AG04450 (cell line): ENCODE results near the gene MMP24OS. TPM values are rescaled to one million over a fixed set of nuclear protein-coding genes. Genes with fewer than 3 reads are reported as not detected.
"Not testable (repeated sequence)": the region's sequence is repeated elsewhere in the genome, so short reads cannot be mapped to it uniquely, and the experiment has no call there.

Experiments
- CTCF ChIA-PET: fragments of 300-600, 350-600 bp; formaldehyde crosslinking; extraction: SDS; loops from one replicate; lab custom pipeline; 2022; ENCODE audit warnings: antibody characterized with exemption, inconsistent platforms; lab: Charles Lee
- POLR2A ChIA-PET: fragments of 350-600 bp; formaldehyde crosslinking; extraction: SDS; loops from one replicate; lab custom pipeline; 2021; ENCODE audit warnings: antibody characterized with exemption, inconsistent platforms; lab: Yijun Ruan, JAX
- DNase-seq: peaks from one replicate; pipeline ENCODE4 v3.0.0-alpha.2; 2011; ENCODE audit warnings: low read depth, low spot score
- H3K27ac ChIP-seq: one replicate; pipeline ENCODE4 v1.5.1; 2012; ENCODE audit warnings: low read depth, low read length, control low read depth
- H3K27me3 ChIP-seq: one replicate; pipeline ENCODE4 v1.6.0; 2012; ENCODE audit warnings: low read length; ENCODE audit not compliant: control insufficient read depth, insufficient read depth
- H3K4me3 ChIP-seq: 2 replicates; pipeline ENCODE4 v1.5.1; 2011; ENCODE audit warnings: mild to moderate bottlenecking, low read depth, low read length, control low read depth
- H3K9me3 ChIP-seq: 2 replicates; pipeline ENCODE4 v1.5.1; 2012; ENCODE audit warnings: low read length; ENCODE audit not compliant: control insufficient read depth, insufficient read depth
- CTCF ChIP-seq: IDR thresholded peaks from 2 replicates; pipeline ENCODE4 v1.5.1; 2011; ENCODE audit warnings: low read depth, low read length, control low read depth, inconsistent platforms
- polyA plus RNA-seq: library from polyadenylated mRNA; depleted of rRNA; stranded (reverse); fragments of >200 nt; gene quantifications from 2 replicates; pipeline ENCODE4 v1.2.3, GENCODE V29; 2011

The MMP24OS gene
- polyA plus RNA-seq, 1 experiment: 35.3 TPM

- POLR2A ChIA-PET: interaction anchor here (0.9 to 2.3 kb wide), 2 partner anchors 13 to 120 kb away, joined by 3 to 8 read pairs; no protein-coding TSS in a partner anchor
- H3K27ac ChIP-seq: peak overlapping the region; percentile 93
- no peak for DNase-seq
- no peaks in the 10 kb centered on the region for H3K9me3 ChIP-seq
- H3K27me3 ChIP-seq: no peaks in the 10 kb centered on the region
- no peak for TF ChIP-seq CTCF
- CTCF ChIA-PET: interaction anchor here (0.6 to 3.5 kb wide), 2 partner anchors 13 to 25 kb away, joined by 3 to 17 read pairs; no protein-coding TSS in a partner anchor
- H3K4me3 ChIP-seq: no peak overlapping the region
These were observed 40.7 kb upstream of the MMP24OS start for GRCh38 chr20:35318502-35319157.

GRCh38 chr20:35317416-35318210, 39.7 kb upstream of the MMP24OS start:
- Histone ChIP-seq H3K4me3 (no peak overlapping the region), H3K9me3 (no peaks in the 10 kb centered on the region), H3K27ac (peak overlapping the region; percentile 93), H3K27me3 (no peaks in the 10 kb centered on the region)
- POLR2A ChIA-PET: interaction anchor here (0.9 to 2.3 kb wide), 2 partner anchors 12 to 121 kb away, joined by 3 to 8 read pairs; no protein-coding TSS in a partner anchor
- CTCF ChIA-PET: interaction anchor here (0.6 to 3.5 kb wide), 2 partner anchors 12 to 129 kb away, joined by 6 to 17 read pairs; no protein-coding TSS in a partner anchor
- no peak for DNase-seq
- TF ChIP-seq CTCF: no peak

GRCh38 chr20:35316086-35316485, 38.2 kb upstream of the MMP24OS start:
- CTCF ChIA-PET: no interaction called here
- POLR2A ChIA-PET: no interaction called here
- no peaks in the 10 kb centered on the region for H3K9me3 ChIP-seq
- H3K27ac ChIP-seq: peak overlapping the region; percentile 83
- no peaks in the 10 kb centered on the region for H3K27me3 ChIP-seq
- TF ChIP-seq CTCF: no peak
- H3K4me3 ChIP-seq: no peak overlapping the region
- DNase-seq: no peak

- H3K9me3 ChIP-seq, CTCF ChIA-PET, H3K27me3 ChIP-seq, DNase-seq, H3K4me3 ChIP-seq: not testable (repeated sequence)
- H3K27ac ChIP-seq: peak overlapping the region; percentile 83
- POLR2A ChIA-PET: interaction anchor here (0.7 to 0.9 kb wide), 2 partner anchors 10 to 1620 kb away, joined by 3 read pairs; no protein-coding TSS in a partner anchor
These were observed 37.7 kb upstream of the MMP24OS start for GRCh38 chr20:35315632-35316020.

GRCh38 chr20:35314816-35315631, 37.1 kb upstream of the MMP24OS start:
- Histone ChIP-seq H3K27me3 (no peaks in the 10 kb centered on the region), H3K9me3 (no peaks in the 10 kb centered on the region), H3K27ac (peak overlapping the region; percentile 83), H3K4me3 (no peak overlapping the region)
- ChIA-PET POLR2A (interaction anchor here (0.7 to 0.9 kb wide), 3 partner anchors 10 to 1621 kb away, joined by 3 read pairs; no protein-coding TSS in a partner anchor), CTCF (no interaction called here)
- TF ChIP-seq CTCF: no peak
- DNase-seq: no peak
